SK-N-MC (cell line): ENCODE results near the gene CCNB3.

Source experiments
- DNase-seq: peaks from one replicate; pipeline ENCODE4 v3.0.0-alpha.2; 2011; ENCODE audit warnings: low read depth, low spot score
- H3K27ac ChIP-seq: fragments of 200-600 bp; sonication (generic); 2 replicates; pipeline ENCODE4 v1.5.1; 2016; ENCODE audit warnings: mixed run types
- H3K36me3 ChIP-seq: fragments of 200-600 bp; sonication (generic); 2 replicates; pipeline ENCODE4 v1.6.1; 2017; ENCODE audit warnings: antibody characterized with exemption, low read length, mixed read lengths; ENCODE audit not compliant: insufficient read depth
- H3K4me3 ChIP-seq: fragments of 200-600 bp; sonication (generic); 2 replicates; pipeline ENCODE4 v1.5.1; 2016
- H3K9ac ChIP-seq: fragments of 200-600 bp; sonication (generic); 2 replicates; pipeline ENCODE4 v1.8.0; 2017; ENCODE audit warnings: mixed run types, mixed read lengths; ENCODE audit not compliant: insufficient read length
- H3K9me3 ChIP-seq: fragments of 200-600 bp; sonication (generic); 2 replicates; pipeline ENCODE4 v1.6.1; 2017; ENCODE audit warnings: low read depth, mild to moderate bottlenecking, antibody characterized with exemption, low read length, moderate library complexity, mixed read lengths
- EZH2 ChIP-seq: fragments of 200-600 bp; sonication (generic); IDR thresholded peaks from one replicate; pipeline ENCODE4 v1.6.1; 2017; ENCODE audit warnings: antibody characterized with exemption
- FOXP2 ChIP-seq: optimal IDR thresholded peaks from 2 replicates; pipeline ENCODE3; 2011; ENCODE audit warnings: mild to moderate bottlenecking, moderate library complexity; ENCODE audit not compliant: insufficient read depth; ENCODE audit errors: extremely low read length, control extremely low read depth
- POLR2AphosphoS5 ChIP-seq: IDR thresholded peaks from 2 replicates; pipeline ENCODE4 v1.6.1; 2012; ENCODE audit warnings: mild to moderate bottlenecking, low read depth, low read length, borderline replicate concordance

Gene CCNB3

DNA sequence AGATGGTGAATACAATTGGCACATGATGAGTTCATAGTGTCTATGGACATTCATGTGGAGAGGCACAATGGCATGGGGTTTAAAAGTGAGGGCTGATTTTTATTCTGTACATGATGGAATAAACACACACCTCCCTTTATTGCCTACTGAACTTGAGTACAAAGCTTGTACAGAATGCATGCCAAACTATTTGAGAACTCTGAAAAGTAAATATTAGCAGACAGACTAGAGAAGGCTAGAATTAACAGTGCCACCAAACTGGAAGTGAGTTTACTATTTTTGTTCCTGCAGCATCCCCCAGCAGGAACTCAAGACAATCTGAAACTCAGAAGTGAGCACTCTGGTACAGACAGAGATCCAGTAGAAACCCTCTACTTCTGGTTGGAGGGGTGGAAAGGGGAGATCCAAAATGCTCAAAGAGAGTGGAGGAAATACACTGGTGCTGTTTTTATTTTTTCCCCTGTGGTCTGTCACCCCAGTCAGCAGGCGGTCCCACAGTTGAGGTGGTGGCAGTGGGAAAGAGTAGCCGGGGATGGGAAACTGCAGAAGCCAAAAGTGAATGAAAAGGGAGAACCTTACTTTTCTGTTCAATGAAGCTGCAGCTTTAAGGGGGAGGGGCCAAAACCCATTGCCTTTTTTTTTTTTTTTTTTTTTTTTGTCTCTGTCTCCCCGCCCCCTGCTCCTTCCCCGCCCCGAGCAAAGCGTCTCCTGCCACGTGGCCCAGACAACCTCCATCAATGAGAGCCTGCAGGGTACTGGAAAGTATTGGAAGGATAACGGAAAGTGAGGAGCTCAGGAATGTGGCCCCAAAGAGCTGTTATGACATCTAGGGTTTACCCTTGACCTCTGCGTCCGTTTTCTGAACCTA lies 24.3 kb upstream of the CCNB3 start:
- no peak overlapping the region for H3K27ac ChIP-seq
- no peaks in the 10 kb centered on the region for H3K36me3 ChIP-seq
- H3K4me3 ChIP-seq: no peak overlapping the region
- H3K9me3 ChIP-seq: no peaks in the 10 kb centered on the region
- no peak overlapping the region for H3K9ac ChIP-seq
- no peak for DNase-seq
- no peak for TF ChIP-seq EZH2
- TF ChIP-seq FOXP2: no peak
- no peak for TF ChIP-seq POLR2AphosphoS5

DNA sequence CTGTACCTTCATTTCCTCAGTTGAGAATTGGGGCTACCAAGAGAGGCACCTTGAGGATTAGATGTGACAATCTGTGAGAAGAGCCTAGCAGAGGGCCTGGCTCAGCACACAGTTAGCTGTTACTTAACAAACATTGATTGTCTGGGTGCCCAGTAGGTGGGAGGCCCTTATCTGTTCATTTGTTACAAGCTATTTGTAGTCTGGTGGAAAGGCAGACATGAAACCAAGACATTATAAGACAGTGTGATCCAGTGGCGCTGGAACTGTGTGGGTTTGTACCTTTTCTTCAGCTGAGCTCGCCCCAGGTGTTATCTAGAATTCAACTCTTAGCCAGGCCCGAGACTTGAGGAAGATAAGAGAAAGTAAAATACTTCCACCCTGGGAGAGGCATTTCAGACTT lies 20.7 kb upstream of the CCNB3 start:
- no peak overlapping the region for H3K9ac ChIP-seq
- no peak overlapping the region for H3K4me3 ChIP-seq
- TF ChIP-seq FOXP2: no peak
- no peak for TF ChIP-seq POLR2AphosphoS5
- no peak for TF ChIP-seq EZH2
- H3K9me3 ChIP-seq: no peaks in the 10 kb centered on the region
- H3K36me3 ChIP-seq: no peaks in the 10 kb centered on the region
- DNase-seq: no peak
- H3K27ac ChIP-seq: no peak overlapping the region

GRCh38 chrX:50188859-50189600 lies 15.5 kb upstream of the CCNB3 start:
- Histone ChIP-seq H3K4me3 (no peak overlapping the region), H3K9me3 (no peaks in the 10 kb centered on the region), H3K27ac (no peak overlapping the region), H3K36me3 (no peaks in the 10 kb centered on the region), H3K9ac (no peak overlapping the region)
- no peak for DNase-seq
- no peak for TF ChIP-seq FOXP2
- TF ChIP-seq POLR2AphosphoS5: no peak
- no peak for TF ChIP-seq EZH2

DNA sequence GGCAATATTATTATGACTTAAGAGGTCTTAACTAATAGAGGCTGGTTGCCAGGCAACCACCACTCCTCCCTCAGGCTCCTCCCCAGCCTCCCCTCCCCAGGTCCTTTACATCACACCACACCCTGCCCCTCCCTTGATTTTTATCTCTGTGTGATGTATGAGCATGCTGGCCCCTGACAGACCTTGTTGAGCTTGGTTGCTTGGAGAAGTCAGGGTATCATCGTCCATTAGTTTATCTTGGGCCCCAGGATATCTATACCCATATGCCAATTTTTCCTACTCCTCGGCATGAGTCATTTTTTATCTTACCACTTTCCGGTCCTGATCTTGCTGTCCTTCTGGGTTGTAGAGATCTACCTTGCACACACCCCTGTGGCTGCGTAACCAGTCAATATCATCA lies 6.2 kb upstream of the CCNB3 start:
- no peaks in the 10 kb centered on the region for H3K9me3 ChIP-seq
- H3K4me3 ChIP-seq: no peak overlapping the region
- no peak for DNase-seq
- TF ChIP-seq EZH2 (no peak), FOXP2 (no peak), POLR2AphosphoS5 (no peak)
- no peak overlapping the region for H3K27ac ChIP-seq
- H3K36me3 ChIP-seq: no peaks in the 10 kb centered on the region
- H3K9ac ChIP-seq: no peak overlapping the region

DNA sequence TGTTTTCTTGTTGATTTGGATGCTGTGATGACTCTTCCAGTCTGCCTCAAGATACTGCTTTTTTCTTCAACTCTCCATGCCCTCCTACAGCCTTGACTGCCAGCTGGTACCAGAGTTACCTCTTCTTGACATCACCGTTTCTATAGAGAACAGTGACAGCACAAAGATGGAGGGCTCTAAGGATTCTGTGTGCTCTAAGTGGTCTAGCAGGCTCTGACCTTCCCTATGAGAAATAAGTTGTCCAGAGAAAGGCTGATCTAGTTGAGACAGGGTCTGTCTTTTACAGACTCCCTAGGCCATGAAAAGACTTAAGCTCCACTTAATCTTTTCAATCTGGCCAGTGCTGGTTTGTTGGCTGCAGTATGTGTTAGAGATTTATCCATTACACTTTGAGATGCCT lies 3.7 kb upstream of the CCNB3 start, which contains the start of gene AKAP4:
Gene AKAP4 (minus strand): TSS at position 101 of the 400 bp plus-strand sequence. CDS start 118 bp downstream, outside the sequence.
- DNase-seq: no peak
- Histone ChIP-seq H3K36me3 (no peaks in the 10 kb centered on the region), H3K4me3 (no peak within 1 kb of the TSS), H3K27ac (no peak within 1 kb of the TSS), H3K9ac (no peak within 1 kb of the TSS), H3K9me3 (no peaks in the 10 kb centered on the region)
- no peak for TF ChIP-seq EZH2
- no peak for TF ChIP-seq POLR2AphosphoS5
- TF ChIP-seq FOXP2: no peak

GRCh38 chrX:50202539-50202938 lies 2.0 kb upstream of the CCNB3 start:
- H3K4me3 ChIP-seq: no peak overlapping the region
- H3K9me3 ChIP-seq: no peaks in the 10 kb centered on the region
- H3K27ac ChIP-seq: no peak overlapping the region
- no peak for DNase-seq
- no peak for TF ChIP-seq POLR2AphosphoS5
- H3K36me3 ChIP-seq: no peaks in the 10 kb centered on the region
- no peak overlapping the region for H3K9ac ChIP-seq

- H3K9me3 ChIP-seq: no peaks in the 10 kb centered on the region
- H3K4me3 ChIP-seq: no peak overlapping the region
- DNase-seq: no peak
- TF ChIP-seq EZH2: no peak
- no peak for TF ChIP-seq POLR2AphosphoS5
- TF ChIP-seq FOXP2: no peak
- H3K9ac ChIP-seq: no peak overlapping the region
- H3K27ac ChIP-seq: no peak overlapping the region
- no peaks in the 10 kb centered on the region for H3K36me3 ChIP-seq
Observed at GRCh38 chrX:50206753-50207152, 2.2 kb downstream of the CCNB3 start.

GRCh38 chrX:50211510-50211909 lies 6.9 kb downstream of the CCNB3 start:
- H3K36me3 ChIP-seq: no peaks in the 10 kb centered on the region
- TF ChIP-seq FOXP2 (no peak), EZH2 (no peak), POLR2AphosphoS5 (no peak)
- H3K27ac ChIP-seq: no peak overlapping the region
- no peak overlapping the region for H3K9ac ChIP-seq
- no peak for DNase-seq
- no peak overlapping the region for H3K4me3 ChIP-seq
- no peaks in the 10 kb centered on the region for H3K9me3 ChIP-seq
